ENCODE data around the gene DCK. TPM values are rescaled to one million over a fixed set of nuclear protein-coding genes. Genes with fewer than 3 reads are reported as not detected.

Gene DCK
- total RNA-seq, 2 donors from 2014 or later = 11.1 to 11.7 TPM

DNA sequence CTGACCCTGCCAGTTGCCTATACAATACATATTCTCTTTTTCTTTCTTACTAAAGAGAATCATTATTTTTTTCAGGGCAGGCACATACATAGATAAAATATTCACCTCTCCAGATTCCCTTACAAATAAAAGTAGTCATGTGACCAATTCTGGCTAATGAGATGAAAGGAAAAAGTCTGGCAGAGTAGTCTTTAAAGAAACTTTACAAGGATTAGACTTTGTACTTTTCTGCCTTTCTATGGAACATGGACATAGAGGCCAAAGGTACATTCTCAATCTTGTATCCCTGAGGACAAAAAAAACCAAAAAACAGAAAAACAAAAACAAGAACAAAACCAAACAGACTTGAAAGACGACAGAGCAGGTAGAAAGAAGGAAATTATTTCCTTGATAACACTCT lies 75.6 kb downstream of the DCK start:
- peaks cover 0 to 4% of the 10 kb centered on the region in 2 donors for H3K4me1 ChIP-seq (ENCODE audit: control insufficient read depth in 1 of 2, low read depth in 2 of 2)
- H3K36me3 ChIP-seq = no peaks in the 10 kb centered on the region
- TF ChIP-seq, protein P1, sequence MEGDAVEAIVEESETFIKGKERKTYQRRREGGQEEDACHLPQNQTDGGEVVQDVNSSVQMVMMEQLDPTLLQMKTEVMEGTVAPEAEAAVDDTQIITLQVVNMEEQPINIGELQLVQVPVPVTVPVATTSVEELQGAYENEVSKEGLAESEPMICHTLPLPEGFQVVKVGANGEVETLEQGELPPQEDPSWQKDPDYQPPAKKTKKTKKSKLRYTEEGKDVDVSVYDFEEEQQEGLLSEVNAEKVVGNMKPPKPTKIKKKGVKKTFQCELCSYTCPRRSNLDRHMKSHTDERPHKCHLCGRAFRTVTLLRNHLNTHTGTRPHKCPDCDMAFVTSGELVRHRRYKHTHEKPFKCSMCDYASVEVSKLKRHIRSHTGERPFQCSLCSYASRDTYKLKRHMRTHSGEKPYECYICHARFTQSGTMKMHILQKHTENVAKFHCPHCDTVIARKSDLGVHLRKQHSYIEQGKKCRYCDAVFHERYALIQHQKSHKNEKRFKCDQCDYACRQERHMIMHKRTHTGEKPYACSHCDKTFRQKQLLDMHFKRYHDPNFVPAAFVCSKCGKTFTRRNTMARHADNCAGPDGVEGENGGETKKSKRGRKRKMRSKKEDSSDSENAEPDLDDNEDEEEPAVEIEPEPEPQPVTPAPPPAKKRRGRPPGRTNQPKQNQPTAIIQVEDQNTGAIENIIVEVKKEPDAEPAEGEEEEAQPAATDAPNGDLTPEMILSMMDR (IDR thresholded peaks at IDR 0.05) = no peak
- ATAC-seq (ENCODE audit: insufficient number of reproducible peaks, low FRiP score, low read depth) (no peak), DNase-seq (ENCODE audit: low spot score) (no peak)
- H3K4me3 ChIP-seq = no peak overlapping the region
- H3K27me3 ChIP-seq (replicated peaks; ENCODE audit: insufficient read depth) = no peaks in the 10 kb centered on the region
- H3K27ac ChIP-seq = no peak overlapping the region
- H3K9me3 ChIP-seq = no peaks in the 10 kb centered on the region

DNA sequence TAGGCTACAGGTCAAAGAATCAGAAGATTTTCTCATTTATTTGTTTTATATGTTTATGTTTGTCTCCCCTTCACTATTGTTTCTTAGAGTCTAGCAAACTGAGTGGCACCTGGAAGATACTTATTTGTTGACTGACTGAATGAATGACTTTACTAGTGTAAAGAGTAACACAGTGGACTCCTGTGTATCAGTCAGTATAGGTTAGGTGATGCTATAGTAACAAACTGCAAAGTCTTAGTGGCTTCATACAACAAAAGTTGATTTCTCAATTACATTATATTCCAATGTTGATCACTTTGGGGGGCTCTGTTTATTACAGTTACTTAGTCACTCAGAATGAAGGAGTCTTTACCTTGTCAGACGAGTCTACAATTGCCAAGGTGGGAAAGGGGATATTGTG lies 76.6 kb downstream of the DCK start:
- ATAC-seq (ENCODE audit: insufficient number of reproducible peaks, low FRiP score, low read depth) = no peak
- H3K36me3 ChIP-seq = no peaks in the 10 kb centered on the region
- no peak overlapping the region for H3K4me3 ChIP-seq
- DNase-seq (ENCODE audit: low spot score) = no peak
- TF ChIP-seq, protein P1 (IDR thresholded peaks at IDR 0.05) = no peak
- H3K27ac ChIP-seq = no peak overlapping the region
- no peaks in the 10 kb centered on the region for H3K9me3 ChIP-seq
- H3K4me1 ChIP-seq (ENCODE audit: control insufficient read depth in 1 of 2, low read depth in 2 of 2) = peaks cover 0 to 8% of the 10 kb centered on the region in 2 donors
- H3K27me3 ChIP-seq (replicated peaks; ENCODE audit: insufficient read depth) = no peaks in the 10 kb centered on the region

DNA sequence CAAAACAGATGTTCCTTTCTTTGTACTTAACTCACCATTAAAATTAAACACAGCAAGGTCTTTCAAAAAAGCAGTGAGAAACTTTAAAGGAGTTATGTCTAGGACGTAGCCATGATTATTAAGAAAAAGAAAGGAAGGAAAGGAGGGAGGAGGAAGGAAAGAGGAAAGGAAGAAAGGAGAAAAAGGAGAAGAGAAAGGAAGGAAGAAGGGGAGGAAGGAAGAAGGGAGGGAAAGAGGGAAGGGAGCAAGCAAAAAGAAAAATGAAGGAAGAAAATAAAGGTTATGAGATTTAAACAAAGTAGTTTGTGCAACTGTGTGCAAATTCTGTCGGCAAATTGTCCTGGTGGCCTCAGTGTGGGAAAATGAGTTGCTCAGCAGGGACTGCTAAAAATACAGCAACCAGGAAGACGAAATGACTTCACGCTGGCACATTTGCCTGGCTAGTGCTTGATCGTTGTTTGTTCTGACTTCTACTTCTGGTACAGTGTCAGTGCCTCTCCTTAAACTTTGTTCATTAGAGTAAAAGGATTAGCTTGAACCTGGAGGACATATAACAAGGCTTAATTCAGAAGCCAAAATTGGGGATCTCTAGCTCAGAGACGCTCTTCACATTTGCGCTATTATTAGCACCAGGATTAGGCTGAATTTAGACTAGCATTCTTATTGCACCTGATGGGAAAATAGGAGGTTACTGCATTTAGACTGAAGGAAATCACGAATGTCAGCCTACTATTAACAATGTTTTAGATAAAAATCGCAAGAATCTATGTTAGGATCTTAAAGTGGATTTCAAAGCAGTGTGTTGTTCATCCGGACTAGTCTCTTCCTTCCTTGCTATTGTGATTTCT lies 81.2 kb downstream of the DCK start:
- Histone ChIP-seq H3K36me3 (no peaks in the 10 kb centered on the region), H3K4me1 (ENCODE audit: control insufficient read depth in 1 of 2, low read depth in 2 of 2) (peaks cover 0 to 12% of the 10 kb centered on the region in 2 donors), H3K4me3 (peak overlapping the region; percentile 61), H3K9me3 (no peaks in the 10 kb centered on the region), H3K27ac (peak overlapping the region; percentile 56 to 71), H3K27me3 (replicated peaks; ENCODE audit: insufficient read depth) (no peaks in the 10 kb centered on the region)
- DNase-seq (ENCODE audit: low spot score) (no peak), ATAC-seq (ENCODE audit: insufficient number of reproducible peaks, low FRiP score, low read depth) (peak; percentile 73)
- TF ChIP-seq, protein P1 (IDR thresholded peaks at IDR 0.05) = no peak

Other genes with a start within 250 kb of the DCK start
- 10 to 100 TPM; 46.2 to 64.5 TPM for gene GRSF1, start 153.8 kb upstream of the DCK start, total RNA-seq
- gene MOB1B, start 91.3 kb upstream of the DCK start, total RNA-seq = 10 to 100 TPM; 17.7 to 26.0 TPM